ENCODE results near the gene PRR19. TPM values are rescaled to one million over a fixed set of nuclear protein-coding genes. Genes with fewer than 3 reads are reported as not detected.

PRR19 gene
- total and polyA plus RNA-seq, 3 donors from 2014 or later, result 16.8 to 37.4 (median 18.3) TPM

DNA sequence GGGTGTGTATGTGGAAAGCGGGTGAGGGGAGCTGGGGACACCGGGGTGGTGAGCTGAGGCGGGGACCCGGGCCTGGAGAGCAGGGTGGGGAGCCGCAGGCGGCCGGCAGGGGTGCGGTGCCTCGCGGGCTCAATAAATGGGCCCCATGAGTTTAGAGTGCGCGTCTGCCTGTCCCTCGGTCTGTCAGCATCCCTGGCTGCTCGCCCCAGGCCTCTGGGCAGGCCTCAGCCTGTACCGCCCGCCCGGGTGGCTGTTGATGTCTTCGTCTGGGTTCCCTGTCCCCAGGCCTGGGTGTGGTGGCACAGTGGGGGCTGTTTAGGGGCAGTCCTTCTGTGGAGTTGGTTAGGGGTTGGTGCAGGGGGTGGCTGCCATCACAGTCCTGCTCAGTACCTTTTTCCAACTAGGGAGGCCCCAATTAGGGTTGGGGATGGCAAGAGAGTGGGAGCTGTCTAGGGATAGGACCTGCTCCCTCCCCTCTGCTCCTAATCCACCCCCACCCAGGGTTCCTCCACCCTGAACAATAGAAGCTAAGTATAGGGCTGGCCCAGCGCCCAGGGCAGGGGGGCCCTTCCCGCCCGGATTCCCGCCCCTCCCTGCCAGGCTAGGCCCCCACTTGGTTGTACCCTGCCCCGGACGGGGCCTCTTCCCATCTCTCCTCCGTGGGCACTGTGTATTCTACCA, 20.6 kb upstream of the PRR19 start:
- WGBS, 2 donors, result 9 to 12% methylated on average over 10 to 16 of the region's 25 CpGs
- peak; percentile 72 for DNase-seq
- H3K4me1 ChIP-seq, result peaks cover 78% of the 10 kb centered on the region
- H3K27me3 ChIP-seq, result no peaks in the 10 kb centered on the region
- peak overlapping the region; percentile 76 to 78 for H3K4me3 ChIP-seq
- intact Hi-C loops (cut with DNase I; ENCODE audit: low total_unique reads), result no loop called here
- H3K36me3 ChIP-seq (ENCODE audit: low read depth, missing control alignments), result no peaks in the 10 kb centered on the region
- no peak for TF ChIP-seq POLR2A (IDR thresholded peaks at IDR 0.05)
- TF ChIP-seq, protein P1, sequence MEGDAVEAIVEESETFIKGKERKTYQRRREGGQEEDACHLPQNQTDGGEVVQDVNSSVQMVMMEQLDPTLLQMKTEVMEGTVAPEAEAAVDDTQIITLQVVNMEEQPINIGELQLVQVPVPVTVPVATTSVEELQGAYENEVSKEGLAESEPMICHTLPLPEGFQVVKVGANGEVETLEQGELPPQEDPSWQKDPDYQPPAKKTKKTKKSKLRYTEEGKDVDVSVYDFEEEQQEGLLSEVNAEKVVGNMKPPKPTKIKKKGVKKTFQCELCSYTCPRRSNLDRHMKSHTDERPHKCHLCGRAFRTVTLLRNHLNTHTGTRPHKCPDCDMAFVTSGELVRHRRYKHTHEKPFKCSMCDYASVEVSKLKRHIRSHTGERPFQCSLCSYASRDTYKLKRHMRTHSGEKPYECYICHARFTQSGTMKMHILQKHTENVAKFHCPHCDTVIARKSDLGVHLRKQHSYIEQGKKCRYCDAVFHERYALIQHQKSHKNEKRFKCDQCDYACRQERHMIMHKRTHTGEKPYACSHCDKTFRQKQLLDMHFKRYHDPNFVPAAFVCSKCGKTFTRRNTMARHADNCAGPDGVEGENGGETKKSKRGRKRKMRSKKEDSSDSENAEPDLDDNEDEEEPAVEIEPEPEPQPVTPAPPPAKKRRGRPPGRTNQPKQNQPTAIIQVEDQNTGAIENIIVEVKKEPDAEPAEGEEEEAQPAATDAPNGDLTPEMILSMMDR (IDR thresholded peaks at IDR 0.05), result no peak
- H3K27ac ChIP-seq, result peak overlapping the region; percentile 87 to 98
- no peaks in the 10 kb centered on the region for H3K9me3 ChIP-seq

DNA sequence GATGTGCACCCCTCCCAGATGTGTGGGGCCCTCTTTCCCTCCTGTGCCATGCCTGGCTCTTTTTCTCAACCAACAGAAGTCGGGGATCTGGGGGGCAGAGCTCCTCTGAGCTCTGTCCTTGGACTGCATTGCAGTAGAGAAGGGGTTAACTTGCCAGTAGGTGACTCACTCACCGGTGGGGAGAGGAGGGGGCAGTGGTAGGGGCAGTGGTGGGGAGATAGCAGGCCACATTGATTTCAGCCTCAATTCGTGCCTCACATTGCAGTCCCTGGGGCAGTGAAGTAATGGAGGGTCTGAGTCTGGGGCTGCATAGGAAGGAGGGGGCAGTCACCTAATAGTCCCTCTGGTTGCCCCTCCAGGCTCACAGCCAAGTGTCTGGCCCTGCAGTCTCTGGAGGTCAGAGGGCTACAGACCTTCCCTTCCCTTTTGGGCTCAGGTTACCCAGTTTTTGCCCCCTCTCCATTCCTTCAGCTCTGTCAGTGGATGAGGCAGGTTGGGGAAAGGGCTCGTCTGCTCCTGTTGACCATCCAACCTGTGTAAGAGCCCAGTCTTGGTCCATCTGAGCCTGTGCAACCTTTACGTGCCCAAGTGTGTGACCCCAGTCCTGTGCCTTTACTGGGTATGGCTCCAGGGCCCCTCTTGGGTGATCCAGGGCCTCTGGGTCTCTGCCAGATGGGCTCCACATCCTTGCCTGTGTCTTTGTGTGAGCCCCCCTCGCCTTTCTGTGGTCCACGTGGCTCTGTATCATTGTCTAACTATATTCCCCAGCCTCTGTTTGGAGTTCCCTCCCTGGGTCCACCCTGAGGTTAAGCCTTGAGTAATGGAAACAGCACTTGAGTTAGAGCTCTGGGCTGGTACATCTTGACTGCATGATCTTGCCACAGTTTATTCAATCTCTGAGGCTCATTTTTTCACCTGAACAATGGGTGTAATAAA, 19.8 kb upstream of the PRR19 start:
- TF ChIP-seq, protein P1 (IDR thresholded peaks at IDR 0.05), result no peak
- TF ChIP-seq POLR2A (IDR thresholded peaks at IDR 0.05), result no peak
- intact Hi-C loops (cut with DNase I; ENCODE audit: low total_unique reads), result no loop called here
- H3K27me3 ChIP-seq, result no peaks in the 10 kb centered on the region
- DNase-seq, result no peak
- peak overlapping the region; percentile 87 to 98 for H3K27ac ChIP-seq
- H3K4me1 ChIP-seq, result peaks cover 78% of the 10 kb centered on the region
- 23 to 33% methylated on average over 6 to 7 of the region's 7 CpGs for WGBS, 2 donors
- H3K4me3 ChIP-seq, result peak overlapping the region in 1 of 2 donors; percentile 78
- no peaks in the 10 kb centered on the region for H3K9me3 ChIP-seq
- H3K36me3 ChIP-seq (ENCODE audit: low read depth, missing control alignments), result no peaks in the 10 kb centered on the region

DNA sequence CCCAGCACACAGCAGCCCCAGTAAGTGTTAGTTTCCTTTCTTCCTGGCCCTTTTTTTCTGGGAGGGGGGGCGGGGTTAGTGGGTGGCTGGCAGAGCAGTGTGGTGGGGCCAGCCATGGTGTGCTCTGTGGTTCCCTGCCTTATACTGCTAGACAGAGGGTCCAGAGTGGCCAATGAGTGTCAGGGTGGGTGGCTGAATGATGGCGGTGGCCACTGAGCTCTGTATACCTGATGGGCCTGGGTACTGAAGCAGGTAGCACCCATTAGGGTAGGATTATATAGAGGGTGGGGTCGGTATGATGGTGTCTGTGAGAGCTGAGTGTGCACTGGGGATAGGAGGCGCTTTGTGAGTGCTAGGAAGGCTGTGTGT, 19.1 kb upstream of the PRR19 start:
- no peak for DNase-seq
- Histone ChIP-seq H3K4me3 (no peak overlapping the region), H3K36me3 (ENCODE audit: low read depth, missing control alignments) (no peaks in the 10 kb centered on the region), H3K27ac (peak overlapping the region; percentile 87 to 98), H3K27me3 (no peaks in the 10 kb centered on the region), H3K9me3 (no peaks in the 10 kb centered on the region), H3K4me1 (peaks cover 71% of the 10 kb centered on the region)
- TF ChIP-seq, protein P1 (IDR thresholded peaks at IDR 0.05), result no peak
- TF ChIP-seq POLR2A (IDR thresholded peaks at IDR 0.05), result no peak
- intact Hi-C loops (cut with DNase I; ENCODE audit: low total_unique reads), result no loop called here
- WGBS, 2 donors, result 43 to 53% methylated on average over 4 of the region's 4 CpGs

DNA sequence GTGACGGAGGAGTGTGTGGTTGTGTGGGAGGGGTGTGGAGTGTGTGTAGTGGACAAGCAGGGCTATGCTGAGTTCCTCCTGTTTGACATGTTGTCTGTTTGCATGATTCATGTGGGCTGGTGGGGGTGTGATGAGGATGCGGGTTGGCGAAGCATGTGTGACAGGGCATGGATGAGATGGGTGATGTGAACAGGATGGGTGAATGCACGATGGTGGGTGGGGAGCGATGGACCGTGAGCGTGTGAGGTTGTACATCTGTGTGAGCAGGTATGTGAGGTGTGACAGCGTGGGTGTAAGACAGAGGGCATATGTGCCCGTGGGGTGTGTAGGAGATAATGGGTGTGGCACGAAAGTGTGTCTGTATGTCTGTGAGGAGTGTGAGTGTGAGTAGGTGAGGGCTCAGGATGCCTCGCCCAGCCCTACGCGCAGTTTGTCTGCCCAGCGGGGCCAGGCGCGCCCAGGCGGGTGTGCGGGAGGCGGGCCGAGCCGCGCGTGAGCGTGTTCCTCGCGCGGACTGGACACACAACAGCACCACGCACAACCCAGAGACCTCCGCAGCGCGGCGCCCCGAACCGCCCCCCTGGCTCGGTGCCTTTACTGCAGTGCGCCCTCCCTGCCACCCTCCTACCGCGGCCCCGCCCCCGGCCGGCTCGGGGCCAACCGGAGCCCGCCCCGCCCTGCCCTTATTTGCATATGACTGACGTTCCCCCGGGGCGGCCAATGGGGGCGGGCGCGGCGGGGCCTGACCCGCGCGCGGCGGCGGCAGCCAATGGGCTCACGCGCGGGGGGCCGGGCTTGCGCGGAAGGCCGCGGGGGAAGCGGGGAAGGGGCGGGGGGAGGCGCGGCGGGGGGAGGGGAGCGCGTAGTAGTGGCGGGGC, 18.5 kb upstream of the PRR19 start:
- Histone ChIP-seq H3K4me3 (peak overlapping the region; percentile 53 to 76), H3K27me3 (no peaks in the 10 kb centered on the region), H3K4me1 (peaks cover 65% of the 10 kb centered on the region), H3K36me3 (ENCODE audit: low read depth, missing control alignments) (no peaks in the 10 kb centered on the region), H3K9me3 (no peaks in the 10 kb centered on the region), H3K27ac (peak overlapping the region; percentile 87 to 98)
- TF ChIP-seq POLR2A (IDR thresholded peaks at IDR 0.05), result no peak
- TF ChIP-seq, protein P1 (IDR thresholded peaks at IDR 0.05), result peak in 1 of 3 experiments; percentile 2
- intact Hi-C loops (cut with DNase I; ENCODE audit: low total_unique reads), result no loop called here
- WGBS, 2 donors, result 1 to 5% methylated on average over 13 to 56 of the region's 74 CpGs
- DNase-seq, result peak; percentile 98

Measured in testis (tissue), 3 donors.